ENCODE results near the gene AVPR2.

Gene AVPR2

GRCh38 chrX:153934762-153935325 lies 30.4 kb downstream of the AVPR2 start, which contains the start of gene NAA10:
TSS of gene NAA10 (minus strand) at chrX:153935037. CDS start at chrX:153934904, 133 bp downstream.
- DNase-seq, result peak; percentile 40

GRCh38 chrX:153935326-153935851 lies 30.9 kb downstream of the AVPR2 start:
- no peak for DNase-seq

GRCh38 chrX:153937056-153937455 lies 32.6 kb downstream of the AVPR2 start:
- DNase-seq, result no peak

- no peak for DNase-seq
Observed at GRCh38 chrX:153938226-153938786, 33.8 kb downstream of the AVPR2 start.

GRCh38 chrX:153939573-153939972 lies 35.1 kb downstream of the AVPR2 start:
- DNase-seq, result no peak

GRCh38 chrX:153941336-153942252 lies 37.1 kb downstream of the AVPR2 start:
- DNase-seq, result no peak

GRCh38 chrX:153944140-153944799 lies 39.8 kb downstream of the AVPR2 start, which contains the start of gene RENBP:
TSS of gene RENBP (minus strand) at chrX:153944643. CDS start at chrX:153944610, 33 bp downstream.
- peak; percentile 2 for DNase-seq

GRCh38 chrX:153944800-153945150 lies 40.3 kb downstream of the AVPR2 start:
- no peak for DNase-seq

- no peak for DNase-seq
Observed at GRCh38 chrX:153945956-153946943, 41.8 kb downstream of the AVPR2 start.

GRCh38 chrX:153947009-153947769 lies 42.7 kb downstream of the AVPR2 start:
- DNase-seq, result no peak

GRCh38 chrX:153948002-153948466 lies 43.6 kb downstream of the AVPR2 start:
- DNase-seq, result no peak

- no peak for DNase-seq
Observed at GRCh38 chrX:153948847-153949805, 44.7 kb downstream of the AVPR2 start.

GRCh38 chrX:153950127-153950526 lies 45.7 kb downstream of the AVPR2 start:
- no peak for DNase-seq

GRCh38 chrX:153951683-153952372 lies 47.4 kb downstream of the AVPR2 start:
- no peak for DNase-seq

- DNase-seq, result no peak
Observed at GRCh38 chrX:153952373-153953026, 48.0 kb downstream of the AVPR2 start.

GRCh38 chrX:153953342-153953830 lies 48.9 kb downstream of the AVPR2 start:
- no peak for DNase-seq

- DNase-seq, result no peak
Observed at GRCh38 chrX:153953892-153954557, 49.6 kb downstream of the AVPR2 start.

Measured in NCI-H1436 treated with DMSO at 0.1 percent for 48 hours (cell line).